Right cardiac atrium (tissue), 5 donors: ENCODE measurements around the gene RBFOX2. TPM values are rescaled to one million over a fixed set of nuclear protein-coding genes. Genes with fewer than 3 reads are reported as not detected.

Experiments used
- ATAC-seq, 2 donors: fragments of 200-7000 bp; cut with Tn5 transposase; one replicate each; pipeline versions ENCODE4 v1.8.0 to v1.9.1; 2020; ENCODE audit warnings: moderate library complexity in 2 of 2, mild to moderate bottlenecking in 1 of 2
- DNase-seq, 3 donors: peaks; one replicate each; pipeline ENCODE4 v3.0.0-alpha.2; 2020
- H3K27ac ChIP-seq: one replicate; pipeline ENCODE4 v1.5.1; 2013; ENCODE audit warnings: mild to moderate bottlenecking, low read length, control low read depth, moderate library complexity
- H3K27me3 ChIP-seq: one replicate; pipeline ENCODE4 v1.6.1; 2013; ENCODE audit not compliant: control insufficient read depth, insufficient read depth
- H3K4me1 ChIP-seq: one replicate; pipeline ENCODE4 v1.6.1; 2013; ENCODE audit warnings: low read length; ENCODE audit not compliant: control insufficient read depth, insufficient read depth
- H3K4me3 ChIP-seq: one replicate; pipeline ENCODE4 v1.5.1; 2013; ENCODE audit warnings: low read length, control low read depth
- H3K9me3 ChIP-seq: one replicate; pipeline ENCODE4 v1.6.1; 2013; ENCODE audit warnings: low read length; ENCODE audit not compliant: control insufficient read depth
- WGBS: extraction: QIAGEN DNeasy Blood & Tissue Kit; methylation state at CpG from one replicate; pipeline ENCODE4 v1.1.7; 2013; 5-methylcytosine and 5-hydroxymethylcytosine counted together
- intact Hi-C, 4 donors: fragments of 100-400 bp; cut with DNase I; formaldehyde crosslinking; loops; one replicate each; pipeline versions ENCODE4 v1.11.0 to v1.14.0; 2022 to 2023
- polyA plus RNA-seq: library from polyadenylated mRNA; stranded (reverse); fragments of 200-250 nt; gene quantifications from one replicate; pipeline ENCODE4 v1.2.3, GENCODE V29; 2013
- total RNA-seq, 4 donors: library from RNA; stranded (reverse); fragmentation: NEBNext Ultra II Directional; extraction: Animal tissue kit (Norgen Biotek cat#: 25700); gene quantifications; one replicate each; pipeline ENCODE4 v1.2.1, GENCODE V29; 2021
- donor health status: healthy with polysubstance abuse.
- donor health status: DM: no; HTN: yes; CAD: no.
- donor health status: DM: no; HTN: no; CAD: no.
- donor health status: DM: no; HTN: yes; CAD: no; lungs with severe emphysema.
- donor health status: DM: yes; HTN: yes; CAD: no.

The RBFOX2 gene
- total and polyA plus RNA-seq, 5 donors: 36.7 to 89.8 (median 73.6) TPM

DNA sequence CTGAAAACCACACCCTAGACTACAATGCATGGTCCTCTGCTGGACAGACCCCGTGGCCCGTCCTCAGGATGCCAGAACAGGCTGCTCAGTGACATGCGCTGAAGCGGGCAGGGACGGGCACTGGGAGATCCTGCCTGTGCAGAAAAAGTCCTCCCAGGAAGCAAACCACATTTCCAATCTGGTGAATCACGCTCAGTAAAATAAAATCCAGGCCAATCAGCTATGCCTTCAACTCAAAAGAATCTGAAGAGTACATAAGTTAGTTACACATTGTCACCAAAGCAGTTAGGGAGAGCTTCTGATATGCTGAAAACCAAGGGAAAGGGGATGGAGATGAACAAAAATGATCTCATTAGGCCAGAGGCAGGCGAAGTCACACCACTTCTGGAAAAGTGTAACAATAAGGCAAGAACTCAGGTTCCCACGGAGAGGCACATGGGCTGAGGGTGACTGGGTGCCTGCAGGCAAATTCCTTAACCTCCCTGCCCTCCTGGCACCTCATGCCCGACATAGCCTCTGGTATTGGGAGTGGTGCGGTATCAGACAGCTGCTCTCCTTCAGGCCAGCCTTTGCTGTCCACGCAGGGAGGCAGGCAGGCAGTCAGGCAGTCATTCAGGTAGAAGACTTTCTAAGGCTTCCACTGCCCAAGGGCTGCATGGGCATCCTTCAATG is 244.5 kb downstream of the RBFOX2 start:
- Histone ChIP-seq H3K4me3 (no peak overlapping the region), H3K27me3 (no peaks in the 10 kb centered on the region), H3K27ac (peak overlapping the region; percentile 10), H3K9me3 (no peaks in the 10 kb centered on the region), H3K4me1 (peaks cover 8% of the 10 kb centered on the region)
- DNase-seq (no peak), ATAC-seq (peak in 1 of 2 donors; percentile 38)
- 88% methylated on average over 11 of the region's 11 CpGs for WGBS
- intact Hi-C loops: no loop called here

DNA sequence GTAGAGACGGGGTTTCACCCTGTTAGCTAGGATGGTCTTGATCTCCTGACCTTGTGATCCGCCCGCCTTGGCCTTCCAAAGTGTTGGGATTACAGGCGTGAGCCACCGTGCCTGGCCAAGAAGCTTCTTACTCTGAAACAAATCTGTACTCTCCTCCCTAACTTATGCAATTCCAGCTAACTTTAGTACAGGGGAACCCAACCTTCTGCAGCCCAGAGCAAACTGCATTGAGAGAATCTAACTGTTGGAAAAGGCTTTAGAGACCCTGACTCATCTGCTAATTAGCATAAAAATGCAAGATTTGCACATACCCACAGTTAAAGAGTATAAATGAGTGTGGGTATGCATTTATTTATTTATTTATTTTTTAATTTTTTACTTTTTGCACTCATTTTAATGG is 246.1 kb downstream of the RBFOX2 start:
- no peak overlapping the region for H3K27ac ChIP-seq

GRCh38 chr22:35781898-35782297 is 246.7 kb downstream of the RBFOX2 start:
- intact Hi-C loops: no loop called here

More for the DNA sequence above, 246.1 kb downstream of the RBFOX2 start:
- Histone ChIP-seq H3K4me1 (peaks cover 8% of the 10 kb centered on the region), H3K4me3 (no peak overlapping the region), H3K27me3 (no peaks in the 10 kb centered on the region), H3K9me3 (no peaks in the 10 kb centered on the region)
- DNase-seq (no peak), ATAC-seq (no peak)
- WGBS: 80% methylated on average over 5 of the region's 5 CpGs
- intact Hi-C loops: no loop called here

GRCh38 chr22:35777335-35777975 is 251.2 kb downstream of the RBFOX2 start:
- Histone ChIP-seq H3K9me3 (no peaks in the 10 kb centered on the region), H3K4me3 (no peak overlapping the region), H3K27me3 (no peaks in the 10 kb centered on the region), H3K27ac (no peak overlapping the region), H3K4me1 (no peaks in the 10 kb centered on the region)
- DNase-seq: no peak
- WGBS: 78% methylated on average over 4 of the region's 4 CpGs
- intact Hi-C loops: no loop called here
- no peak for ATAC-seq

More at GRCh38 chr22:35781898-35782297, 246.7 kb downstream of the RBFOX2 start:
- H3K4me1 ChIP-seq: peaks cover 8% of the 10 kb centered on the region
- no peak overlapping the region for H3K4me3 ChIP-seq
- H3K27ac ChIP-seq: no peak overlapping the region
- no peak for ATAC-seq
- DNase-seq: no peak
- H3K27me3 ChIP-seq: no peaks in the 10 kb centered on the region
- WGBS: 49% methylated on average over 3 of the region's 3 CpGs
- no peaks in the 10 kb centered on the region for H3K9me3 ChIP-seq

DNA sequence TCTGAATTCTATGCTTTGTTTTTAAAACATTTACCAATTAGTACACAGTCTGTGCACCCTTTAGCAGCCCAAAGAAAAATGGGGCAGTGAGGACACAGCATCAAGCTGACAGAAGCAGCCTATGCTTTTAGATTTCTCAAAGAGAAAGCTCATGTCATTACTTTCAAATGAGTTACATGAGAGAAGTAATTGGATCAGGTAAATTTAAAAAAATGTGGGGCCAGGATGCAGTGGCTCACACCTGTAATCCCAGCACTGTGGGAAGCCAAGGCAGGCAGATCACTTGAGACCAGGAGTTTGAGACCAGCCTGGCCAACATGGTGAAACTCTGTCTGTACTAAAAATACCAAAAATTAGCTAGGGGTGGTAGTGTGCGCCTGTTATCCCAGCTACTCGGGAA is 253.3 kb downstream of the RBFOX2 start:
- intact Hi-C loops: no loop called here
- WGBS: 84% methylated on average over 2 of the region's 2 CpGs

DNA sequence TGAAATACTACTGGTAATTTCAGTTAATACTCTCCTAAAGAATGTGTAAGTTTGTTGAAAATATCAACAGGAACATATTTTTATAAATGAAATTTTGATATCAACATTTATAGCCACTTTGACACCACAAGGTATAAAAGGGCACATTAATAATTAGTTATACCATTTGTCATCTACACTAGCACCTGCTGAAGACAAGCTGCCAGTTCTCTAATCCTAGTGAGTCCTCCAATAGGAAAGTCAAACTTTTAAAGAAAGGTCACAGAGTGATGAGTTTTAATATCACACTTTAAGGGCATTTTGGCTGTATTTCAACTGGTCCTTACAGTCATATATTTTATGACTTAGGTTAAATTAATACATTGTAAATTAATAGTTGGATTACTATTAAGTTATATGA is 258.6 kb downstream of the RBFOX2 start:
- Histone ChIP-seq H3K27me3 (no peaks in the 10 kb centered on the region), H3K9me3 (no peaks in the 10 kb centered on the region), H3K4me1 (peaks cover 1% of the 10 kb centered on the region), H3K27ac (no peak overlapping the region), H3K4me3 (no peak overlapping the region)
- ATAC-seq: no peak
- no peak for DNase-seq
- intact Hi-C loops: loop anchor here in 2 of 4 donors (10.0 kb wide), 1 partner anchor 145 kb away; no protein-coding TSS in a partner anchor

More for the DNA sequence above, 253.3 kb downstream of the RBFOX2 start:
- DNase-seq: no peak
- ATAC-seq: no peak
- H3K9me3 ChIP-seq: no peaks in the 10 kb centered on the region
- no peaks in the 10 kb centered on the region for H3K27me3 ChIP-seq
- no peak overlapping the region for H3K27ac ChIP-seq
- H3K4me1 ChIP-seq: no peaks in the 10 kb centered on the region
- H3K4me3 ChIP-seq: no peak overlapping the region

GRCh38 chr22:35766654-35767580 is 261.7 kb downstream of the RBFOX2 start:
- DNase-seq: no peak

GRCh38 chr22:35761037-35761436 is 267.6 kb downstream of the RBFOX2 start:
- Histone ChIP-seq H3K4me3 (no peak overlapping the region), H3K27ac (no peak overlapping the region), H3K4me1 (peaks cover 2% of the 10 kb centered on the region), H3K9me3 (no peaks in the 10 kb centered on the region), H3K27me3 (no peaks in the 10 kb centered on the region)
- intact Hi-C loops: loop anchor here in 2 of 4 donors (10.0 kb wide), 1 partner anchor 154 kb away; no protein-coding TSS in a partner anchor
- no peak for DNase-seq
- peak; percentile 46 to 59 for ATAC-seq
- WGBS: 99% methylated on average over 1 of the region's 1 CpG

More at GRCh38 chr22:35766654-35767580, 261.7 kb downstream of the RBFOX2 start:
- no peaks in the 10 kb centered on the region for H3K27me3 ChIP-seq
- peak overlapping the region; percentile 48 for H3K27ac ChIP-seq
- no peaks in the 10 kb centered on the region for H3K9me3 ChIP-seq
- H3K4me1 ChIP-seq: peaks cover 1% of the 10 kb centered on the region
- intact Hi-C loops: loop anchor here in 2 of 4 donors (10.0 kb wide), 1 partner anchor 148 kb away; no protein-coding TSS in a partner anchor
- 61% methylated on average over 10 of the region's 10 CpGs for WGBS
- peak; percentile 63 to 68 for ATAC-seq
- H3K4me3 ChIP-seq: no peak overlapping the region

- Histone ChIP-seq H3K9me3 (no peaks in the 10 kb centered on the region), H3K4me1 (peaks cover 2% of the 10 kb centered on the region), H3K4me3 (no peak overlapping the region), H3K27me3 (no peaks in the 10 kb centered on the region), H3K27ac (no peak overlapping the region)
- ATAC-seq: no peak
- no peak for DNase-seq
- intact Hi-C loops: loop anchor here in 1 of 4 donors (10.0 kb wide), 1 partner anchor 76 kb away; no protein-coding TSS in a partner anchor
- WGBS: 77% methylated on average over 1 of the region's 1 CpG
Observed at GRCh38 chr22:35758394-35758793, 270.2 kb downstream of the RBFOX2 start.

GRCh38 chr22:35756722-35757121 is 271.9 kb downstream of the RBFOX2 start:
- DNase-seq: no peak
- intact Hi-C loops: loop anchor here in 1 of 4 donors (10.0 kb wide), 1 partner anchor 78 kb away; no protein-coding TSS in a partner anchor
- H3K27ac ChIP-seq: no peak overlapping the region
- H3K4me1 ChIP-seq: peaks cover 2% of the 10 kb centered on the region
- no peaks in the 10 kb centered on the region for H3K27me3 ChIP-seq
- 97% methylated on average over 1 of the region's 1 CpG for WGBS
- H3K9me3 ChIP-seq: no peaks in the 10 kb centered on the region
- no peak overlapping the region for H3K4me3 ChIP-seq
- ATAC-seq: no peak
